GM19043 (cell line): ENCODE results near the gene LCA5.
"Not testable (repeated sequence)": the region's sequence is repeated elsewhere in the genome, so short reads cannot be mapped to it uniquely, and the experiment has no call there.

Experiments used
- ATAC-seq: cut with Tn5 transposase; IDR thresholded peaks from one replicate; pipeline ENCODE4 v1.9.1; 2021; ENCODE audit warnings: low read depth; ENCODE audit not compliant: unreplicated experiment

LCA5 gene

DNA sequence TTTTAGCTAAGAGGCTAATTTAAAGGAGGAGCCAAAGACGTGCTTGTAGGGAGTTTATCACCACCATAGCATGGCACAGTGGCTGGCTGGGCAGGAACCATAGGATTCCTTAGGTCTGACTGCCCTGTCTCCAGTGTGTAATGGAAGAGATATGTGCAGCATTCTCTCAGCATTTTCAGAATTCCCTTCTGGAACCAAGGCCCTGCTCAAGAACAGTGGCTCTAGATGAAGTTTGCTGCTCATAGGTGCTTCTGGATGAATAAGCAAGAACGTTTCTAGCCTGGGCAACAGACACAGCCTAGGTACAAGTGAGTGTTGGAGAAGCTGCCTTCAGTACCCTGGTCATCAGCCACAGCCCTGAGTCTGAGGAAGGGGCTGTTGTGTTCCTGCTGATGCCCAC lies 69.1 kb downstream of the LCA5 start:
- ATAC-seq, result no peak

DNA sequence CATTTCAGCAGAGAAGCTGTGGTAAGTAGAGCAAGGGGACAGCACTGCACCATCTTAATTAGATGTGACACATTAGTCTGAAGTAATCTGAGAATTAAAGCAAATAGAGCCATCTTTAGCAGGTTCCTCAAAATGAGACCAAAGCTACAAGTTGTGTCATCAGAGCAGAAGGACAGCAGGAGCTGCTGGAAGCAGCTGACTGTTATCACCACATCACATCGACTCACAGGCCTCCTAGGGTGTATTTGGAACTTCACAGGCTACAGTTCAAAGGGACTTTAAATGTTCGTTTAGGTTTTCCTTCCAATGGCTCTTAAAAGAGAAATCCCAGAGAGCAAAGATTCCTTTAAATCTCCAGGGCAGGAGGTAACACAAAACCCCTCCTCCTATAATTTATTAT lies 69.5 kb downstream of the LCA5 start:
- no peak for ATAC-seq

DNA sequence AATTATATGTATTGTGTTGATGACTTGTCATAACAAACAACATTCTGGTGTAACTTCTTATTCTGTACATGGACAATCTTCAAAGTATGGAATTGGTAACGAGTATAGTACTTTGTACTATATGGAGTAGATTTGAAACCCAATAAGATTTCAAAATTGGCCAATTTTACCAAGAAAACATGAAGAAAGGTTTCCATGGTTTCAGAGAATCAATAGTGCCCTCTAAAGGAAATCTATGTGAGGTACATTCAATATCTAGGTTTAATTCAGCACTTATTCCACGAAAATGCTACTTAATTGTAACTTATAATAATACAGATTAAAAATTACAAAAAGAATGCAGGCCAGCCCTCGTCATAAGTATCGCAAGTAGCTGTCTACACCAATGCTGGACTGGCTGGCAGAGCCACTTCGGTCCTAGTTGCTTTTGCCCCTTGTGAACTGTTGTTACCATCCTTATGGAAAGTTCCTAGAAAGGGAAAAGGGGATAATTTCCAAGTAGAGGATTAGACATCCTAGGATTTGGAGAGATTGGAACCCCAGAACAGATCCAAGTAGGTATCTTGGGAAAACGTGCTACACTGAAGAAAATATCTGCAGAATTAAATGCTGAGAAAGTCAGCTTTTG lies 70.9 kb downstream of the LCA5 start:
- ATAC-seq, result no peak

DNA sequence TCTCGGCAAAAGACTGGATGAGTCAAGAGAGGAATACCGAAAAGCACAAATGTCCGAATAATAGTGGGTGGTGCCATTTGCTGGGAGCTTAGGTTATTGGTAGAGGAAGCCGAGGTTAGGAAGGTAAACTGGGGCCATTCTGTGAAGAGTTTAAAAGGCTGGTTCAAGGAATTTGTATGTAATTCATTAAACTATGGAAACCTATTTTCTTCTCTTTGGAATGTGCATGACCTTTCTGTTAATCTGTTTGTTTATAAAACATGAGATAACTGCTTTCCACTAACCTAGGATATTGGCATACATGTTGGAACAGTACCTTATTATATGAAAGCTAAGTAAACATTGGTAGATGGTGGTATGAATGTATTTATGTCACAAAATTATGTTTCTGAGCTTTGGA lies 71.8 kb downstream of the LCA5 start:
- no peak for ATAC-seq

DNA sequence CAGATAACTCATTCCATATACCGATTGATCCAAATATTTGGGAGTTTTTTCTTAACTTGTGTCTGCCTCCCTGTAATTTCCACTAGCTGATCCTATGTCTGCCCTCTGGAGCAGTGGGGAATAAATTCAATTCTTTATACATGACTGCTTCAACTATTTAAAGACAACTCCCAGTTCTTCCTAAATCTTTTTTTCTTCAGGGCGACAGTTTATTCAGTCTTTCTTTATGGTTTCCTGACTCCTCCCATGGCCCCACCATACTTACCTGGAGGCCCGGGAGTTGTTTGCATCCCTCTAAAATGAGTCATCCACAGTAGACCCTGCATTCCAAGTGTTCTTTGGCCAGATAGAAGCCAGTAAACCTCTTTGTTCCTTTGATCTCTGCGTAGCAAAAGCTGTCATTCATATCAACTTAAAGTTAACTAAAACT lies 73.6 kb downstream of the LCA5 start:
- ATAC-seq, result no peak

DNA sequence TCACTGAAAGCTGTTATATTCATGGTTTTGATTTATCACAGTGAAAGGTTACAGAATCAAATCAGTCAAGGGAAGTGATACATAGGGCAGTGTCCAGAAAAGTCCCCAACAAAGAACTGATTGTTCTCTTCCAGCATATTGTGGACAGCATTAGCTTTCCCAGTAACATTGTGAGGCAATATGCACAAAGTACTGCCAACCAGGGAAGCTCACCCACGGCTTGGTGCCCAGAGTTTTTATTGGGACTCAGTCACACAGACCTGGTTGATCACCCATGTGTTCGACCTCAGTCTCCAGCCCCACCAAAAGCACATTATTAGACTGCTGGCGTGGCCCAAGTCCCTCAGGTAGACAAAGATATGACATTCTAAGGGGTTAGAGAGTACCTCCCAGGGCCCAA lies 76.0 kb downstream of the LCA5 start:
- ATAC-seq, result no peak

DNA sequence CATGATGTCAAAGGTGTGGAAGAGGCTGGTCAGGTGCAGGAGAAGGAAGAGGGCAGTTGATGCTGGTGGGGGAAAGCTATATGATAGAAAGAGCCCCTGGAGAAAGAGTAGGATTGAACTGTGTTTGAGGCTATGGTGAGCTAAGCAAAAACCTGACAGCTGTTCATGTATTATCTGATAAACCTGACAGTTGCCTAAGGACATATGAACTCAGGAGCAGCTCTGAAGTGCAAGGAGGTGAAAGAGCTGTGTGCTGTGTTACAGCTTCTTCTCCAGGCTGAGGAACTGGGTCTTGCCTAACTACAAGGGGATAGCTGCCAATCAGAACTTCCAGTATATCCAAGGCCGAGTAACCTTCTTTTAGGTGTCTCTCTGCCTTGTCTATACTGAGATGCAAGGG lies 81.8 kb downstream of the LCA5 start:
- ATAC-seq, result no peak

DNA sequence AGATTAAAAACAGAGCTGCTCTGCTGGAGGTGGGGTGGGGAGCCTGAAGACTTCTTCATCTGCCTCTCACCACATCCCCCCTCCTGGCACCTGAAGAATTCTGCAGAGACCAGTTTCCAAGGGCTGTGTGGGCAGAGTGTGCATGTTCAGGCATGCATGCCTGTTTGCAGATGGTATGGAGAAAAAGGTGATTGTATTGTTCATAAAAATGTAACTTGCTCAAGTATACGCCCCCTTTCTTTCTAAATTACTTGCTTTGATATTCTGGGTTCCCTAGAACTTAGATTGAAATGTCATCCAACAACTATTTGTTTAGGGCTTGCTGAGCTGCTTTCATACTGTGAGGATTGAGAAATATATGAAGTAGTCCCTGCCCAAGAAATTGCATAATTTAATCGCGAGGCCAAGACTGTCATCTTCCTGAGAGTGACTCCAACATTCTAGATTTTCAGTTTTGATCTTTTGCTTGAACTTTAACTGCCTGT lies 83.6 kb downstream of the LCA5 start:
- ATAC-seq, result no peak

DNA sequence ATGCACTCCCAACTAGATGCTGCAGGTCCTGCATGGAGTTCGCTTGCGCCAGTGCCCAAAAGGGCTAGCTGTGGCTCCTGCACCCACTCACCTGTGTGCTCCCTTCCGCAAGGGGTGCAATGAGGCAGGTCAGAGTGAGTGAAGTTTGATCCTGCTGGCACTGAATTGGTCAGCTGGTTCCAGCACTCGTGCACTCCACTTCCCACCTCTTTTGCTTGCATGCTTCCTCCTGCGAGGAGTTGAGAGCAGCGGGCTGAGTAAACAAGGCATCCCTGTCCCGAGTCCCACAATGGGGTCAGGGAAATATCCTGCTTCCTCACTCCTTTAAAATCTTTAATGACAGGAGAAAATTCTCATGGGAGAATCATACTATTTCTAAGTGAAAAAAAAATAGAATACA lies 86.2 kb downstream of the LCA5 start:
- no peak for ATAC-seq

DNA sequence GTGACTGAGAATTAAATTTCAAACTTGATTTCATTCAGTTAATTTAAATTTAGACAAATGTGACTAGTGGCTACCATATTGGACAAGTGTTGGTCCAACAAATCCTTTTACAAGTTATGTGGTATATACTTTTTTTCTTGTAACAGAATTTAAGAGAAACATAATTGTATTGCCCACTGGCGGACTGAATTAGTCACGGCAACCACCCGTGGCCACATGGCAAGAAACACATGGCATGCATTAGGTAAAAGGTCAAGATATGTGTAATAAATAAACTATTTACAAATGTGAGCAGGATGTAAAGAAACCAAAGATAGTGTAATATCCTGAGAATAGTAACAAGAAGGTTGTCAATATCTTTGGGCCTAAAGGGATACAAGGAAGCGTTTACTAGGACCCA lies 91.2 kb downstream of the LCA5 start:
- no peak for ATAC-seq

DNA sequence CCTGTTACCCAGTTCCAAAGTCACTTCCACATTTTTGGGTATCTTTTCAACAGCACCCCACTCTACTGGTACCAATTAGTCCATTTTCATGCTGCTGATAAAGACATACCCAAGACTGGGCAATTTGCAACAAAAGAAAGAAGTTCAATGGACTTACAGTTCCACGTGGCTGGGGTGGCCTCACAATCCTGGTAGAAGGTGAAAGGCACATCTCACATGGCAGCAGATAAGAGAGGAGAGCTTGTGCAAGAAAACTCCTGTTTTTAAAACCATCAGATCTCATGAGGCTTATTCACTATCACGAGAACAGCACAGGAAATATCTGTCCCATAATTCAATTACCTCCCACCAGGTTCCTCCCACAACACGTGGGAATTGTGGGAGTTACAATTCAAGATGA lies 93.4 kb downstream of the LCA5 start:
- ATAC-seq, result not testable (repeated sequence)

DNA sequence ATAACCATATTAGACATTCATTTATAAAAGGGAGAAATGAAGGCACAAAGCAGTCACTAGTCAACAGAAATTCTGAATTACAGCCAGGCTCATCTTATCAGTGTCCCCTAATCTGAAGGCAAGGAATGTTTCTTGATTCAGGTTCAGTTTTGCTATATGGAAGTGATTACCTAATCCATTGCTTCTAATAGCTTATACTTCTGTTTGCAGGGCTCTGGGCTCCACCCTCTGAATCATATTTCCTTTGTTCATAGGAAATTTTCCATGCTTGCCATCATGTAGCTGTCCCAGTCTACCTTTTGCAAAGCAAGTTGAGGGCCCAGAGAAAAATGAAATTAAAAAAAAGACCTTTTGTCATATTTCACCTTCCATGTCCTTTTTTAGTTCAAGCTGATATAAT lies 96.0 kb downstream of the LCA5 start:
- ATAC-seq, result no peak

DNA sequence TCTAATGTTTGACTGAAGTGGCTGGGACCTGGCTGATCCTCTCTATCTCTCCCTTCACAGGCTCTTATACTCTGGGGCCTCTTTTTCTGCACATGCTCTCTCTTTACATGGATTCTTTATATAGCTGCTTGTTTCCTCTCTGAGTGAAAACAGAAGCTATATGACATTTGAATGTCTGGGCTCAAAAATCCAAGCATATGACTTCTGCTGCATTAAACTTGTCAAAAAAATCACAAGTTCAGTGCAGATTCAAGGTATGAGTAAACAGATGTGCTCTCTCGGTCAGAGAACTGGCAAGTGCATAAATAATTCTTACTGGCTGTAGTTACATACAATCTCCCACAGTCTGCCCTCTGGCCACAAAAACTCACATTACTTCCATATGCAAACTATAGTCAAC lies 96.6 kb downstream of the LCA5 start:
- ATAC-seq, result no peak

DNA sequence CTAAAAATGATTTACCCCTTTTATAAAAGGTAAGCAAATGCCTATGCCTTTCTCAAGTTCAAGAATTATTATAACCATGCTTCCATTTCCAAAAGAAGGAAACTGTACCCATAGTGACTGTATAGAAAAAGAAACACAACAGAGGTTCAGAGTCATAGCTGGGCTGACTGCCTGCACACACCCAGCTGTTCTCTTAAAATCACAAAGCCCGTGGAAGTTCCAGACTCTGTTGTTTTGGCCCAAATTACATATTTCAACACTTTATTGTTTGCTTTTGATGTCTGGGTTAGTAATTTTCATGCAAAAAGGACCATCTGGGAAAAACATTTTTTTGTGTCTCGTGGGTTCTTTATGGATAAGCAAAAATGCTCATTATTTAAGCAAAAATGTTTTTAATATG lies 99.2 kb downstream of the LCA5 start:
- no peak for ATAC-seq

DNA sequence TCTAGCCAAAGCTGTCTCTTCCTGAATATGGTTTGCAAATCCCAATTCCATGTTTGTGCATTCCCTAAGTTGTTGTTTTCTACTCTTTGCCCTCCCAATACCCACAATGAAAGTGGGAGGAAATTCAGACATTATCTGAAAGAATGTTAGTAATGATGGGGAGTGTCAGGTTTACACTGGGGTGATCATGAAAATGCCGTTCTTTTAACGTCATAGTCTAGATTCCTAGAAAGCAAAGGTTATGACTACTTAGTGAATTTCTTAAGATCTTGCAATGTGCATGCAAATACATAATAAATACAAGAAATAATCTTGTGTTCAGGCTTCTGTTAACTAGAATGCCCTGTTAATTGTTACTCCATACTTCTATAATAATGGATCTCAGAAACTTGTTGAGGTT lies 101.0 kb downstream of the LCA5 start:
- no peak for ATAC-seq

DNA sequence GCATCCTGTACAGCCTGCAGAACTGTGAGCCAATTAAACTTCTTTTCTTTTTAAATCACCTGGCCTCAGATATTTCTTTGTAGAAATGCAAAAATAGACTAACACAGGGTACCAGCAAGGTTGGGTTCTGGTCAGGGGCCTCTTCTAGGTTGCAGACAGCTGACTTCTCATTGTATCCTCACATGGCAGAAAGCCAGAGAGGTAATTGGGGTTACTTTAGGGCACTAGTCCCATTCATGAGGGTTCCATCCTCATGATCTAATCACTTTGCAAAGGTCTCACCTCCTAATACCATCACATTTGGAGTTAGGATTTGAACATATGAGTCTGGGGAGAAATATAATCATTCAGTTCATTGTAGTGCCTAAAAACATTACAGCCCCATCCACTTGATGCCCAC lies 101.5 kb downstream of the LCA5 start:
- no peak for ATAC-seq
